Activated T-cell treated with anti-CD3 and anti-CD28 coated beads, Interleukin-2, amount 50 U/mL, for 4 hours (primary cell): ENCODE measurements around the gene ADCY10. TPM values are rescaled to one million over a fixed set of nuclear protein-coding genes. Genes with fewer than 3 reads are reported as not detected.

Experiments used
- ATAC-seq, 2 donors: fragments of 200-7000 bp; cut with Tn5 transposase; one replicate each; pipeline ENCODE4 v1.10.0; 2021
- DNase-seq: peaks from one replicate; pipeline ENCODE4 v3.0.0-alpha.2; 2020
- H3K27me3 Mint-ChIP-seq: one replicate; pipeline ENCODE4 v1.8.0; 2021; ENCODE audit warnings: low read depth, mixed read lengths
- H3K36me3 Mint-ChIP-seq: one replicate; pipeline ENCODE4 v1.8.0; 2022; ENCODE audit warnings: mixed read lengths; ENCODE audit not compliant: insufficient read depth
- H3K4me1 Mint-ChIP-seq: one replicate; pipeline ENCODE4 v1.8.0; 2021; ENCODE audit warnings: low read depth, mixed read lengths
- H3K4me3 Mint-ChIP-seq: one replicate; pipeline ENCODE4 v1.8.0; 2021; ENCODE audit warnings: mild to moderate bottlenecking, moderate library complexity, mixed read lengths
- H3K9me3 Mint-ChIP-seq: one replicate; pipeline ENCODE4 v1.8.0; 2021; ENCODE audit warnings: mixed read lengths
- total RNA-seq, 3 donors: library from RNA; stranded (reverse); gene quantifications; one replicate each; pipeline ENCODE4 v1.2.1, GENCODE V29; 2021

ADCY10 gene
- total RNA-seq, result not detected

DNA sequence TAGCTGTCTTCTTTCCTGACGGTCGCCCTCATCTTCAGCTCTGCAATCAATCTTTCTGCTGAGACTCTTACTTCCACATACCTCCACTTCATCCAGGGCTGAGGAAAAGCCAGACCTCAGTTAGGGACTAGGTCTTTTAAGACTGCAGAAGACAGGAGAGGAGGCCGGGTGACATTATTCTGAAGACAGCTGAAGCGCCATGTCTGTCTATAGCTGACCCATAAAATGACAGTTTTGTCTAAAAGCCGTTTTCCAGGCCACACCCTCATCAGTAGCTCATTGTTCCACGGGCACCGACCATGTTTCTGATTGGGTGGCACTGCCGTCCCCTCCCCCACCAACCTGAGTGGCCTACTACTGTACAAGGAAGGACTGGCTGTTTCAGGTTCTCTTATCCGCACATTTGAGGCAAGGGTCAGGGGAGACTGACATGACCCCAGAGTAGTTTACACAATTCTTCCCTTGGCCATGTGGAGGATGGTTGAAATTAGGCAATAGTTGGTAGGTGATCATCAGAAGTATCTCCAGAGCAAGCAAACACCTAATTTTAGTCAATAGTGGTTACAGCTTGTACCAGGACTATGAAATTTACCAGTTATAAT lies at the start of gene ADCY10:
Gene ADCY10 (minus strand): TSS at position 240 of the 602 bp plus-strand sequence. CDS start 8,994 bp downstream, outside the sequence.
- H3K27me3 Mint-ChIP-seq, result no peaks in the 10 kb centered on the region
- ATAC-seq, result no peak
- no peaks in the 10 kb centered on the region for H3K4me1 Mint-ChIP-seq
- no peak for DNase-seq
- peaks cover 11% of the 10 kb centered on the region for H3K9me3 Mint-ChIP-seq
- peaks cover 3% of the 10 kb centered on the region for H3K36me3 Mint-ChIP-seq
- no peak within 1 kb of the TSS for H3K4me3 Mint-ChIP-seq

DNA sequence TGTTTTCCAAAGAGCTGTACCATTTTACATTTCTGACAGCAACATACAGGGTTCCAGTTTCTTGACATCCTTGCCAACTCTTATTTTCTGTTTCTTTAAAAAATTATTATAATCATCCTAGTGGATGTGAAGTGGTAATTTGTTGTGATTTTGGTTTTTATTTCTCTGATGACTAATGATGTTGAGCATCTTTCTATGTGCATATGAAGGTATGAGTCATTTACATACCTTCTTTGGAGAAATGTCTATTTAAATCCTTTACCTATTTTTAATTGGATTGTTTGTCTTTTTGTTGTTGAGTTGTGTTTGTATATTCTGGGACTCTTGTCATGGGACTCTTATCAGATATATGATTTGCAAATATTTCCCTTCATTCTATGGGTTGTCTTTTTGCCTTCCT lies 43.8 kb upstream of the ADCY10 start:
- Mint-ChIP-seq H3K36me3 (peaks cover 37% of the 10 kb centered on the region), H3K4me3 (no peak overlapping the region), H3K27me3 (no peaks in the 10 kb centered on the region), H3K4me1 (peaks cover 15% of the 10 kb centered on the region), H3K9me3 (no peaks in the 10 kb centered on the region)
- ATAC-seq, result no peak
- no peak for DNase-seq

- ATAC-seq, result no peak
- no peak overlapping the region for H3K4me3 Mint-ChIP-seq
These were observed 42.0 kb upstream of the ADCY10 start for GRCh38 chr1:167955915-167956314.

GRCh38 chr1:167950569-167950968 lies 36.6 kb upstream of the ADCY10 start:
- no peak overlapping the region for H3K4me3 Mint-ChIP-seq
- peaks cover 29% of the 10 kb centered on the region for H3K36me3 Mint-ChIP-seq
- DNase-seq (no peak), ATAC-seq (no peak)
- peaks cover 29% of the 10 kb centered on the region for H3K4me1 Mint-ChIP-seq
- H3K27me3 Mint-ChIP-seq, result no peaks in the 10 kb centered on the region
- no peaks in the 10 kb centered on the region for H3K9me3 Mint-ChIP-seq

More at GRCh38 chr1:167955915-167956314, 42.0 kb upstream of the ADCY10 start:
- peaks cover 34% of the 10 kb centered on the region for H3K36me3 Mint-ChIP-seq
- peaks cover 15% of the 10 kb centered on the region for H3K4me1 Mint-ChIP-seq
- no peak for DNase-seq
- H3K9me3 Mint-ChIP-seq, result no peaks in the 10 kb centered on the region
- no peaks in the 10 kb centered on the region for H3K27me3 Mint-ChIP-seq

DNA sequence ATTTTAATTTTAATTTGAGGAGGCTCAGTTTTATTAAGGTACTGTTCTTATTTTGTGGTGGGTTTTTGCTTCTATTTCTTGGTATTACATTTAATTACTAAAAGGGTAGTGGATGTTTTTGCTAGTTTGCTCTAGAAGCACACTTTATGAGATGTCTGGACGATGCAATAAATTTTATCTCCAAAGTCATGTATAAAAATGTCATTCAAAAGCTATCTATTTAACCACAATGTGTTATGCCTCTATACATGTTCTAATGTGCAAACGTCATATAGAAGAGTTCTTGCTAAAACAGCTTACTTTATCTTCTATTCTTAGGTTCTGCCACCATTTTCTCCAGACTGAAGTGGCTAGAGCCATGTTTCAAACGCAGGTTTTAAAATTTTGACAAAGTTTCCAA lies 35.9 kb upstream of the ADCY10 start:
- Mint-ChIP-seq H3K4me3 (no peak overlapping the region), H3K36me3 (peaks cover 22% of the 10 kb centered on the region), H3K4me1 (peaks cover 30% of the 10 kb centered on the region), H3K9me3 (no peaks in the 10 kb centered on the region), H3K27me3 (no peaks in the 10 kb centered on the region)
- DNase-seq (no peak), ATAC-seq (no peak)

GRCh38 chr1:167947733-167948132 lies 33.8 kb upstream of the ADCY10 start:
- no peak for ATAC-seq
- H3K27me3 Mint-ChIP-seq, result no peaks in the 10 kb centered on the region
- H3K4me1 Mint-ChIP-seq, result peaks cover 32% of the 10 kb centered on the region
- H3K36me3 Mint-ChIP-seq, result peaks cover 20% of the 10 kb centered on the region
- H3K4me3 Mint-ChIP-seq, result no peak overlapping the region
- H3K9me3 Mint-ChIP-seq, result peaks cover 4% of the 10 kb centered on the region
- no peak for DNase-seq

GRCh38 chr1:167943541-167943940 lies 29.6 kb upstream of the ADCY10 start:
- no peaks in the 10 kb centered on the region for H3K27me3 Mint-ChIP-seq
- no peak overlapping the region for H3K4me3 Mint-ChIP-seq
- DNase-seq (no peak), ATAC-seq (no peak)
- H3K4me1 Mint-ChIP-seq, result peaks cover 29% of the 10 kb centered on the region
- H3K36me3 Mint-ChIP-seq, result peaks cover 10% of the 10 kb centered on the region
- H3K9me3 Mint-ChIP-seq, result peaks cover 4% of the 10 kb centered on the region

DNA sequence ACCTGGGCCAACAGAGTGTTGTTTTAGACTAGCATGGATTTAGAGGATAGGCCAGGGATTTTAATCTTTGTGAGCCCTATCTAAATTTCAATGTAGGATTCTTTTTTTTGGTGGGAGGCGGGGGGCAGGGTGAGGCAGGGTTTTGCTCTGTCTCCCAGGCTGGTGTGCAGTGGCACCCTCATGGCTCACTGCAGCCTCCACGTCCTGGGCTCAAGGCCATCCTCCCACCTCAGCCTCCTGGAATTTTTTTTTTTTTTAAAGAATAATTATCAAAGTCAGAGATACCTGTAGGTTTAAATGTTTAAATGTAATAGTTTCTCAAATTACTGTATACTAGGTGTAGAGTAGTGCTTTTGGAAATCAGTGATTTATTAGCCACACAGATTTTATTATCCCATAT lies 26.3 kb upstream of the ADCY10 start:
- no peak for DNase-seq
- no peak for ATAC-seq
- H3K9me3 Mint-ChIP-seq, result peaks cover 4% of the 10 kb centered on the region
- no peaks in the 10 kb centered on the region for H3K27me3 Mint-ChIP-seq
- H3K4me1 Mint-ChIP-seq, result peaks cover 16% of the 10 kb centered on the region
- H3K36me3 Mint-ChIP-seq, result peaks cover 10% of the 10 kb centered on the region
- no peak overlapping the region for H3K4me3 Mint-ChIP-seq

DNA sequence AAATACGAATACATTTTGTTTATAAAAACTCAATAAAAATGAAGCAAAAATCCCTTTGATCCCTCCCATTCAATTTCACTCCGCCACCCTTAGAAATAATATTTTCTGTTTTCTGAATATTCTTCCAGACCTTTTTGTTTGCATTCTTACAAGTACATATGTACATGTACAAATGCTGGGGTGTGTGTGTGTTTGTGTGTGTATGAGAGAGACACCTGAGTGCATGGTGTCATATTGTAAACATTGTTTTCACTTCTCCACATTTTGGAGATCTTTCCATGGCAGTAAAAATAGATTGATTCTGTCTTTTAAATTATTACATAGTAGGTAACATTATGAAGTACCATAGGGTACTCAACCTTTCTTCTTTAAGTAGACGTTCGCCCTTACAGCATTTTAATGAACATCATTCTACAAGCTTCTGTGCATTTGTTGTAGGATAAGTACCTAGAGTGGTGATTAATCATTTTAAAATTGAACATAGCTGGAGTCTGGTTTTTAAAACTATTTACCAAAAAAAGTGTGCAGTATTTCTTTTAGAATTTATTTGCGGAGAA lies 24.2 kb upstream of the ADCY10 start:
- Mint-ChIP-seq H3K4me1 (peaks cover 29% of the 10 kb centered on the region), H3K36me3 (no peaks in the 10 kb centered on the region), H3K4me3 (peak overlapping the region; percentile 91), H3K27me3 (no peaks in the 10 kb centered on the region), H3K9me3 (no peaks in the 10 kb centered on the region)
- no peak for DNase-seq
- ATAC-seq, result no peak

DNA sequence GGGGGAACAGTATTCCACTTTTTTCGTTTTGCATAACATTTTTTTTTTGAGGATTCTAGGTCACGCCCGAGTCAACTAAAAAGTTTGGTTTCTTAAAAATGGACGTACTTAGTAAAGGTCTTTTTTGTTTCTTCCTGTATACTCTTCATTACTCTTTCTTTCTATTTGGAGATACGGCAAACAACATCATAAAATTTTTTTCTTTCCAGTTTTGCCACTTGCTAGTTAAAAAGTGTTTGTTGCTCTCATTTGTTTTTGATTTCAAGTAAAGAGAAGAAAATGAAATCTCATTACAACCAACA lies 23.7 kb upstream of the ADCY10 start:
- ATAC-seq (no peak), DNase-seq (no peak)
- Mint-ChIP-seq H3K4me3 (peak overlapping the region; percentile 91), H3K9me3 (no peaks in the 10 kb centered on the region), H3K27me3 (no peaks in the 10 kb centered on the region), H3K36me3 (no peaks in the 10 kb centered on the region), H3K4me1 (peaks cover 32% of the 10 kb centered on the region)

GRCh38 chr1:167936930-167937708 lies 23.2 kb upstream of the ADCY10 start, which contains the start of gene MPC2:
Gene MPC2 (minus strand): TSS chr1:167937072. CDS start chr1:167935841, 1,231 bp downstream.
- DNase-seq, result peak; percentile 56
- no peaks in the 10 kb centered on the region for H3K27me3 Mint-ChIP-seq
- H3K36me3 Mint-ChIP-seq, result no peaks in the 10 kb centered on the region
- peak; percentile 27 to 29 for ATAC-seq
- no peaks in the 10 kb centered on the region for H3K9me3 Mint-ChIP-seq
- H3K4me1 Mint-ChIP-seq, result peaks cover 32% of the 10 kb centered on the region
- H3K4me3 Mint-ChIP-seq, result peak within 1 kb of the TSS; percentile 91

GRCh38 chr1:167936068-167936929 lies 22.4 kb upstream of the ADCY10 start, which contains the start of gene DCAF6:
Gene DCAF6 (plus strand): TSS chr1:167936683. CDS start chr1:167936912, 229 bp downstream.
- no peaks in the 10 kb centered on the region for H3K36me3 Mint-ChIP-seq
- DNase-seq (peak; percentile 95), ATAC-seq (peak; percentile 81)
- H3K27me3 Mint-ChIP-seq, result no peaks in the 10 kb centered on the region
- peak within 1 kb of the TSS; percentile 91 for H3K4me3 Mint-ChIP-seq
- H3K4me1 Mint-ChIP-seq, result peaks cover 32% of the 10 kb centered on the region
- H3K9me3 Mint-ChIP-seq, result no peaks in the 10 kb centered on the region

- H3K27me3 Mint-ChIP-seq, result no peaks in the 10 kb centered on the region
- peak; percentile 3 to 6 for ATAC-seq
- H3K9me3 Mint-ChIP-seq, result no peaks in the 10 kb centered on the region
- H3K4me1 Mint-ChIP-seq, result peaks cover 32% of the 10 kb centered on the region
- no peaks in the 10 kb centered on the region for H3K36me3 Mint-ChIP-seq
- H3K4me3 Mint-ChIP-seq, result peak overlapping the region; percentile 91
- DNase-seq, result no peak
These were observed 21.5 kb upstream of the ADCY10 start for GRCh38 chr1:167935216-167936067.
